Neural cell (in vitro differentiated cells): Measurements from ENCODE around the gene SLC28A1. TPM values are rescaled to one million over a fixed set of nuclear protein-coding genes. Genes with fewer than 3 reads are reported as not detected.

Experiments
- H2AFZ ChIP-seq: fragments of 200-600, 300-800 bp; sonication (generic), shearing (Covaris generic); 2 replicates; pipeline ENCODE4 v1.6.0; 2014; ENCODE audit warnings: low read depth, mild to moderate bottlenecking, antibody characterized with exemption, low read length, moderate library complexity
- H3F3A ChIP-seq: fragments of 200-600 bp; shearing (Covaris generic); 2 replicates; pipeline ENCODE4 v1.6.1; 2016; ENCODE audit warnings: mild to moderate bottlenecking, moderate library complexity, mixed read lengths, antibody characterized with exemption, low read length; ENCODE audit not compliant: insufficient read depth, poor library complexity, severe bottlenecking
- H3K27ac ChIP-seq: fragments of 200-600, 300-800 bp; sonication (generic), shearing (Covaris generic); 2 replicates; pipeline ENCODE4 v1.5.1; 2014; ENCODE audit warnings: mild to moderate bottlenecking, low read length, moderate library complexity
- H3K27me3 ChIP-seq: fragments of 300-800, 200-600 bp; sonication (generic), shearing (Covaris generic); 2 replicates; pipeline ENCODE4 v1.6.0; 2014; ENCODE audit warnings: mild to moderate bottlenecking, low read depth, low read length, moderate library complexity; ENCODE audit not compliant: insufficient read depth
- H3K36me3 ChIP-seq: fragments of 300-800, 200-600 bp; sonication (generic), shearing (Covaris generic); 2 replicates; pipeline ENCODE4 v1.5.1; 2014; ENCODE audit warnings: mild to moderate bottlenecking, antibody characterized with exemption, low read length, moderate library complexity; ENCODE audit not compliant: insufficient read depth
- H3K4me2 ChIP-seq: fragments of 300-800, 200-600 bp; sonication (generic), shearing (Covaris generic); 2 replicates; pipeline ENCODE4 v1.6.0; 2014; ENCODE audit warnings: mild to moderate bottlenecking, low read length
- H3K4me3 ChIP-seq: fragments of 300-800, 200-600 bp; sonication (generic), shearing (Covaris generic); 2 replicates; pipeline ENCODE4 v1.5.1; 2014; ENCODE audit warnings: mild to moderate bottlenecking, low read length, moderate library complexity
- H3K79me2 ChIP-seq: fragments of 200-600 bp; shearing (Covaris generic); replicated peaks from 2 replicates; pipeline ENCODE4 v1.6.0; 2014; ENCODE audit warnings: mild to moderate bottlenecking, low read length, moderate library complexity; ENCODE audit not compliant: insufficient read depth
- H3K9ac ChIP-seq: fragments of 300-800, 200-600 bp; sonication (generic), shearing (Covaris generic); 2 replicates; pipeline ENCODE4 v1.6.1; 2016; ENCODE audit warnings: mild to moderate bottlenecking, low read length, mixed read lengths
- H3K9me2 ChIP-seq: fragments of 200-600 bp; shearing (Covaris generic); 2 replicates; pipeline ENCODE4 v1.6.1; 2016; ENCODE audit warnings: mild to moderate bottlenecking, low read length, mixed read lengths; ENCODE audit not compliant: insufficient read depth
- H3K9me3 ChIP-seq: fragments of 200-600, 300-800 bp; sonication (generic), shearing (Covaris generic); 2 replicates; pipeline ENCODE4 v1.6.1; 2016; ENCODE audit warnings: mild to moderate bottlenecking, mixed run types, low read length, moderate library complexity, mixed read lengths
- H4K20me1 ChIP-seq: fragments of 200-600 bp; shearing (Covaris generic); 2 replicates; pipeline ENCODE4 v1.6.1; 2016; ENCODE audit warnings: mild to moderate bottlenecking, mixed run types; ENCODE audit not compliant: insufficient read depth
- CTCF ChIP-seq: fragments of 450-650 bp; IDR thresholded peaks from 2 replicates; pipeline ENCODE4 v1.5.1; 2014; ENCODE audit warnings: antibody characterized with exemption, mild to moderate bottlenecking, moderate library complexity; ENCODE audit not compliant: poor library complexity, severe bottlenecking
- EP300 ChIP-seq: fragments of 450-650 bp; conservative IDR thresholded peaks from 2 replicates; pipeline ENCODE4 v1.6.1; 2014; ENCODE audit warnings: antibody characterized with exemption, mild to moderate bottlenecking, moderate library complexity; ENCODE audit not compliant: poor library complexity, severe bottlenecking
- EZH2 ChIP-seq: fragments of 200-600, 300-800 bp; shearing (Covaris generic), sonication (generic); IDR thresholded peaks from 2 replicates; pipeline ENCODE4 v1.6.1; 2014; ENCODE audit warnings: antibody characterized with exemption, low read length, borderline replicate concordance, mild to moderate bottlenecking; ENCODE audit not compliant: insufficient read depth, poor library complexity, severe bottlenecking
- MXI1 ChIP-seq: fragments of 450-650 bp; conservative IDR thresholded peaks from 2 replicates; pipeline ENCODE4 v1.6.1; 2014; ENCODE audit warnings: antibody characterized with exemption, mild to moderate bottlenecking; ENCODE audit not compliant: poor library complexity, severe bottlenecking
- POLR2AphosphoS5 ChIP-seq: IDR thresholded peaks from 2 replicates; pipeline ENCODE4 v1.6.1; 2012
- RAD21 ChIP-seq: fragments of 450-650 bp; conservative IDR thresholded peaks from 2 replicates; pipeline ENCODE4 v1.6.1; 2014; ENCODE audit warnings: antibody characterized with exemption, mild to moderate bottlenecking, moderate library complexity
- REST ChIP-seq: IDR thresholded peaks from 2 replicates; pipeline ENCODE4 v1.6.1; 2012; ENCODE audit warnings: borderline replicate concordance
- SMC3 ChIP-seq: fragments of 450-650 bp; conservative IDR thresholded peaks from 2 replicates; pipeline ENCODE4 v1.6.1; 2014; ENCODE audit warnings: antibody characterized with exemption, mild to moderate bottlenecking, moderate library complexity; ENCODE audit not compliant: poor library complexity
- TAF1 ChIP-seq: IDR thresholded peaks from 2 replicates; pipeline ENCODE4 v1.6.1; 2012; ENCODE audit warnings: low read depth
- polyA plus RNA-seq: library from polyadenylated mRNA; depleted of rRNA; stranded (reverse); fragments of >200 nt; gene quantifications from 2 replicates; pipeline ENCODE4 v1.2.3, GENCODE V29; 2014

The SLC28A1 gene
- polyA plus RNA-seq, 1 donor from 2014 or later = not detected

DNA sequence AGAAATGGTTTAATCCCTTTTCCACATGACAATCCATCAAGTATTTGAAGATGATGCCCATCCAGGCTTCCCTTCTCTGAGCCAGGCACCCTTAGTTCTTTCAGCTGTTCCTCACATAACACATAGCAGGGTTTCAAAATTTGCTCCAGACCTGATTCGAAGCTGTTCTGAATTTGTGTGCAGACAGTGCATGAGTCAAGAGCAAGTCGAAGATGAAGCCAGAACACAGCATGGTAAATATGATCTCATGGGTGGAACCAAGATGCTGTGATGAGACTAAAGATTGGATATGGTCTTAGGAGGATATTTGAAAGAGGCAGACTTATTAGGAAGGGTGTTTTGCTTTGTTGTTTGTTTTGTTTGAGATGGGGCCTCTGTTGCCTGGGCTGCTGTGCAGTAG, 64.6 kb downstream of the SLC28A1 start:
- Histone ChIP-seq H3K9ac (no peak overlapping the region), H3K79me2 (no peaks in the 10 kb centered on the region), H3K36me3 (no peaks in the 10 kb centered on the region), H3K9me3 (no peaks in the 10 kb centered on the region), H3K9me2 (no peaks in the 10 kb centered on the region), H3K4me3 (no peak overlapping the region), H3K27me3 (no peaks in the 10 kb centered on the region), H3K4me2 (no peak overlapping the region), H3K27ac (no peak overlapping the region), H4K20me1 (no peaks in the 10 kb centered on the region), H3F3A (no peaks in the 10 kb centered on the region), H2AFZ (no peak overlapping the region)
- no peak for TF ChIP-seq EZH2
- TF ChIP-seq SMC3 = no peak
- no peak for TF ChIP-seq RAD21
- TF ChIP-seq POLR2AphosphoS5 = no peak
- TF ChIP-seq CTCF = no peak
- TF ChIP-seq REST = no peak
- no peak for TF ChIP-seq EP300
- no peak for TF ChIP-seq TAF1
- no peak for TF ChIP-seq MXI1

GRCh38 chr15:84949845-84950569, 65.5 kb downstream of the SLC28A1 start:
- H3K27ac ChIP-seq = no peak overlapping the region
- H3K4me2 ChIP-seq = no peak overlapping the region
- no peak overlapping the region for H2AFZ ChIP-seq
- no peaks in the 10 kb centered on the region for H4K20me1 ChIP-seq
- no peaks in the 10 kb centered on the region for H3K36me3 ChIP-seq
- no peaks in the 10 kb centered on the region for H3K9me3 ChIP-seq
- no peak for TF ChIP-seq RAD21
- TF ChIP-seq MXI1 = no peak
- no peak for TF ChIP-seq TAF1
- no peak for TF ChIP-seq POLR2AphosphoS5
- TF ChIP-seq REST = no peak
- TF ChIP-seq EP300 = no peak
- TF ChIP-seq CTCF = no peak
- TF ChIP-seq EZH2 = no peak
- TF ChIP-seq SMC3 = no peak
- H3K9ac ChIP-seq = no peak overlapping the region
- H3K27me3 ChIP-seq = no peaks in the 10 kb centered on the region
- no peaks in the 10 kb centered on the region for H3K9me2 ChIP-seq
- H3F3A ChIP-seq = no peaks in the 10 kb centered on the region
- no peaks in the 10 kb centered on the region for H3K79me2 ChIP-seq
- H3K4me3 ChIP-seq = no peak overlapping the region
